Measurements from ENCODE around the gene TRPC3.

Gene TRPC3

DNA sequence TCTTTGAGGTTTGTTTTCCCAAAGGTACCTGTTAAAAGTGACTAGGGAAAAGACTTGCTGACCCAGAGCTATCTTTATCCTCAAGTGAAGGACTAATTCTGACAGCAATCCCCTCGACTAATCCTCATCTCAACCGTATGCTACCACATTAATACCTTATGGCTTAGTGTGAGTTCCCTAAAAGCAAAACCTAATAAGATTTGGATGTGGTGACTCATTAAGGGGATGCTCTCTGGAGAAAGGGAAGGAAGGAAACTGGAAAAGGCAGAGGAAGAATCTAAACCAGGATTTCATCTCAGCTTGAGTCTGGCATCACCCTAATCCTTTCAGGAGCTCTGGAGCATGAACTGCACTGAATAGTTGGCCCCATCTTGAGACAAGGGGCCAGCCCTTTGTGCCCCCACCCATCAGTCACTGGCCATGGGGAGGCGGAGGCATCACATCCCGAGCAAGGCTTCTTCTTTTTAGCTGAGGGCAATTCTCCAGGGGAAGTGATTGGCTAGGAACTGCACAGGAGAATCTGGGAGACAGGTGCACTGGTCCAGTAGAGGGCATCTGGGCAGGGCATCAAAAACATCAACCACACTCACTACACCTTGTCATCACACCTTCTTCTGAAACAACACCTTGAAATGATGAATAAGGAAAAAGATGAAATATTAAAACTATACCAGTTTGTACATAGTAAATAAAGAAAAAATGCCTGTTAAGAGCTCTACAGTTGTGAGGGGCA is 74.7 kb downstream of the TRPC3 start:
- no peak for DNase-seq (ENCODE audit: low read depth in 1 of 2, low spot score in 1 of 2)
- Histone ChIP-seq H3K4me3 (replicated peaks; ENCODE audit: insufficient read depth, low read length) (no peak overlapping the region), H3K27ac (replicated peaks) (no peak overlapping the region), H3K27me3 (ENCODE audit: insufficient read depth, poor library complexity, severe bottlenecking) (no peaks in the 10 kb centered on the region)
- TF ChIP-seq GABPA (IDR thresholded peaks at IDR 0.05; ENCODE audit: low read depth) (no peak), SPI1 (IDR thresholded peaks at IDR 0.05; ENCODE audit: borderline replicate concordance, low read depth) (no peak), POLR2AphosphoS5 (IDR thresholded peaks at IDR 0.05; ENCODE audit: low read depth) (no peak), REST (IDR thresholded peaks at IDR 0.05; ENCODE audit: insufficient replicate concordance, low read depth) (no peak)
- TF ChIP-seq, protein P1, sequence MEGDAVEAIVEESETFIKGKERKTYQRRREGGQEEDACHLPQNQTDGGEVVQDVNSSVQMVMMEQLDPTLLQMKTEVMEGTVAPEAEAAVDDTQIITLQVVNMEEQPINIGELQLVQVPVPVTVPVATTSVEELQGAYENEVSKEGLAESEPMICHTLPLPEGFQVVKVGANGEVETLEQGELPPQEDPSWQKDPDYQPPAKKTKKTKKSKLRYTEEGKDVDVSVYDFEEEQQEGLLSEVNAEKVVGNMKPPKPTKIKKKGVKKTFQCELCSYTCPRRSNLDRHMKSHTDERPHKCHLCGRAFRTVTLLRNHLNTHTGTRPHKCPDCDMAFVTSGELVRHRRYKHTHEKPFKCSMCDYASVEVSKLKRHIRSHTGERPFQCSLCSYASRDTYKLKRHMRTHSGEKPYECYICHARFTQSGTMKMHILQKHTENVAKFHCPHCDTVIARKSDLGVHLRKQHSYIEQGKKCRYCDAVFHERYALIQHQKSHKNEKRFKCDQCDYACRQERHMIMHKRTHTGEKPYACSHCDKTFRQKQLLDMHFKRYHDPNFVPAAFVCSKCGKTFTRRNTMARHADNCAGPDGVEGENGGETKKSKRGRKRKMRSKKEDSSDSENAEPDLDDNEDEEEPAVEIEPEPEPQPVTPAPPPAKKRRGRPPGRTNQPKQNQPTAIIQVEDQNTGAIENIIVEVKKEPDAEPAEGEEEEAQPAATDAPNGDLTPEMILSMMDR (IDR thresholded peaks at IDR 0.05; ENCODE audit: insufficient read depth, low read length) = no peak

DNA sequence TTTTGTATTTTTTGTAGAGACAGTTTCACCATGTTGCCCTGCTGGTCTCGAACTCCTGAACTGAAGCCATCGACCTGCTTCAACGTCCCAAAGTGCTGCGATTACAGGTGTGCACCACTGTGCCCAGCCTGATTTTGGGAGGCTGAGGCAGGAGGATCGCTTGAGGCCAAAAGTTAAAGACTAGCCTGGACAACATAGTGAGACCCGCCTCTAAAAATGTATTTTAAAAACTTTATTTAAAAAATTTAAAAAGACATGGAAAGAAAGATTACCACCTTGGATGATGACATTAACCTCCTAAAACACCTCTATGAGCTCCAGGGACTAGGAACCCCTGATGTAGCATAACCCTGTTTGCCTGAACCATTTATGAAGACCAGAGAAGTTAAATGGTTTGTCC is 75.8 kb downstream of the TRPC3 start:
- TF ChIP-seq SPI1 (IDR thresholded peaks at IDR 0.05; ENCODE audit: borderline replicate concordance, low read depth) (no peak), GABPA (IDR thresholded peaks at IDR 0.05; ENCODE audit: low read depth) (no peak), POLR2AphosphoS5 (IDR thresholded peaks at IDR 0.05; ENCODE audit: low read depth) (no peak), REST (IDR thresholded peaks at IDR 0.05; ENCODE audit: insufficient replicate concordance, low read depth) (no peak)
- TF ChIP-seq, protein P1 (IDR thresholded peaks at IDR 0.05; ENCODE audit: insufficient read depth, low read length) = no peak
- Histone ChIP-seq H3K27ac (replicated peaks) (no peak overlapping the region), H3K27me3 (ENCODE audit: insufficient read depth, poor library complexity, severe bottlenecking) (no peaks in the 10 kb centered on the region), H3K4me3 (replicated peaks; ENCODE audit: insufficient read depth, low read length) (no peak overlapping the region)
- no peak for DNase-seq (ENCODE audit: low read depth in 1 of 2, low spot score in 1 of 2)

DNA sequence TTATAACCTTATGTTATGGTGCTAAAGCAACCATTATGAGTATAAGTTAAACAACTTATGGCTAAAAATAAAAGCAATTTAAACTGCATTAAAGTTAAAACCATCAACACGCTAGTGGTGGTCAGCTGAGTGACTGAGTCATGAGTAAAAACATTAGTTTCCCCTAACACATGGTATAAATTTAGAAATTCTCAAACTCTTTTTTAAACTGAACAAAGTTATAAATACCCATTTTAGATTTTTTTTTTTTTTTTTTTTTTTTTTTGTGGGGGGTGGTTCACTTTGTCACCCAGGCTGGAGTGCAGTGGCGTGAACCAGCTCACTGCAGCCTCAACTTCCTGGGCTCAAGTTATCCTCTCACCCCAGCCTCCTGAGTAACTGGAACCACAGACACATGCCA is 76.2 kb downstream of the TRPC3 start:
- no peak for DNase-seq (ENCODE audit: low read depth in 1 of 2, low spot score in 1 of 2)
- TF ChIP-seq POLR2AphosphoS5 (IDR thresholded peaks at IDR 0.05; ENCODE audit: low read depth) = no peak
- no peak for TF ChIP-seq GABPA (IDR thresholded peaks at IDR 0.05; ENCODE audit: low read depth)
- TF ChIP-seq, protein P1 (IDR thresholded peaks at IDR 0.05; ENCODE audit: insufficient read depth, low read length) = no peak
- no peak for TF ChIP-seq SPI1 (IDR thresholded peaks at IDR 0.05; ENCODE audit: borderline replicate concordance, low read depth)
- no peak for TF ChIP-seq REST (IDR thresholded peaks at IDR 0.05; ENCODE audit: insufficient replicate concordance, low read depth)
- H3K4me3 ChIP-seq (replicated peaks; ENCODE audit: insufficient read depth, low read length) = no peak overlapping the region
- no peak overlapping the region for H3K27ac ChIP-seq (replicated peaks)
- H3K27me3 ChIP-seq (ENCODE audit: insufficient read depth, poor library complexity, severe bottlenecking) = no peaks in the 10 kb centered on the region

Measured in HL-60 (cell line).